Caco-2 (cell line): Measurements from ENCODE around the gene SLC22A12. TPM values are rescaled to one million over a fixed set of nuclear protein-coding genes. Genes with fewer than 3 reads are reported as not detected.

Source experiments
- BruUV-seq: library from RNA; stranded (reverse); fragments of 400-500 nt; replicated peaks from 2 replicates; lab custom pipeline; 2021; lab: Mats Ljungman, UMichigan
- CTCF ChIA-PET: fragments of 300-600 bp; sonication (Branson Sonifier 250); formaldehyde crosslinking; loops from one replicate; lab custom pipeline; 2022; ENCODE audit warnings: antibody characterized with exemption; lab: Charles Lee
- POLR2A ChIA-PET: fragments of 300-600 bp; sonication (Branson Sonifier 250); formaldehyde crosslinking; loops from one replicate; lab custom pipeline; 2022; ENCODE audit warnings: antibody characterized with exemption; lab: Charles Lee
- DNase-seq, 2 experiments: peaks; one replicate each; pipeline versions ENCODE4 v3.0.0 to v3.0.0-alpha.2; 2020 to 2022
- H3K27me3 ChIP-seq: replicated peaks from 2 replicates; pipeline ENCODE4 v1.6.0; 2011; ENCODE audit warnings: low read length; ENCODE audit not compliant: control insufficient read depth, insufficient read depth
- H3K36me3 ChIP-seq: 2 replicates; pipeline ENCODE4 v1.5.1; 2011; ENCODE audit warnings: low read length; ENCODE audit not compliant: control insufficient read depth, insufficient read depth
- H3K4me1 ChIP-seq: fragments of 250-450 bp; sonication (Bioruptor Pico); 2 replicates; pipeline ENCODE4 v1.5.1; 2020; ENCODE audit warnings: mild to moderate bottlenecking
- H3K4me3 ChIP-seq: 2 replicates; pipeline ENCODE4 v1.5.1; 2011; ENCODE audit warnings: low read depth, mild to moderate bottlenecking, control low read depth, low read length
- H3K9me3 ChIP-seq: fragments of 250-450 bp; sonication (Bioruptor Pico); 2 replicates; pipeline ENCODE4 v1.5.1; 2020; ENCODE audit warnings: mild to moderate bottlenecking, moderate library complexity
- H3K27ac Mint-ChIP-seq: one replicate; pipeline ENCODE4 v1.8.0; 2022; ENCODE audit warnings: mixed read lengths; ENCODE audit not compliant: unreplicated experiment
- H3K27me3 Mint-ChIP-seq: one replicate; pipeline ENCODE4 v1.8.0; 2022; ENCODE audit warnings: mixed read lengths; ENCODE audit not compliant: insufficient read depth, unreplicated experiment
- H3K36me3 Mint-ChIP-seq: one replicate; pipeline ENCODE4 v1.8.0; 2022; ENCODE audit warnings: mild to moderate bottlenecking, mixed read lengths; ENCODE audit not compliant: insufficient read depth, unreplicated experiment
- H3K4me1 Mint-ChIP-seq: one replicate; pipeline ENCODE4 v1.8.0; 2022; ENCODE audit warnings: low read depth, mixed read lengths; ENCODE audit not compliant: unreplicated experiment
- H3K4me3 Mint-ChIP-seq: one replicate; pipeline ENCODE4 v1.8.0; 2022; ENCODE audit warnings: mild to moderate bottlenecking, moderate library complexity, mixed read lengths; ENCODE audit not compliant: unreplicated experiment
- H3K9me3 Mint-ChIP-seq: one replicate; pipeline ENCODE4 v1.8.0; 2022; ENCODE audit warnings: mixed read lengths; ENCODE audit not compliant: unreplicated experiment
- CTCF ChIP-seq, 2 experiments: fragments of 200-600 bp in 1 of 2; IDR thresholded peaks; 1 replicate in 1 of 2; 2 replicates in 1 of 2; pipeline versions ENCODE4 v1.5.1 to v1.8.0; 2011 to 2022; ENCODE audit warnings: antibody characterized with exemption in 1 of 2, control low read depth in 1 of 2, inconsistent platforms in 1 of 2, low read depth in 1 of 2, low read length in 1 of 2, mild to moderate bottlenecking in 1 of 2, moderate library complexity in 1 of 2; ENCODE audit not compliant: insufficient read depth in 1 of 2, severe bottlenecking in 1 of 2, unreplicated experiment in 1 of 2
- intact Hi-C: fragments of 100-400 bp; cut with micrococcal nuclease; formaldehyde crosslinking; loops from one replicate; pipeline ENCODE4 v1.10.0; 2022; ENCODE audit not compliant: unreplicated experiment
- total RNA-seq: library from RNA; stranded (reverse); gene quantifications from 2 replicates; pipeline ENCODE4 v1.2.3, GENCODE V29; 2022

SLC22A12 gene
- total RNA-seq, 1 experiment from 2014 or later: not detected

GRCh38 chr11:64642418-64642735 is 51.4 kb downstream of the SLC22A12 start:
- DNase-seq: no peak
- no peak for TF ChIP-seq CTCF (IDR thresholded peaks at IDR 0.05; ENCODE audit: insufficient read depth in 1 of 2, low read depth in 1 of 2, low read length in 1 of 2, severe bottlenecking in 1 of 2, unreplicated experiment in 1 of 2)
- H3K4me3 ChIP-seq: no peak overlapping the region
- Mint-ChIP-seq H3K9me3 (no peaks in the 10 kb centered on the region), H3K4me3 (no peak overlapping the region), H3K36me3 (no peaks in the 10 kb centered on the region), H3K4me1 (no peaks in the 10 kb centered on the region), H3K27ac (no peak overlapping the region), H3K27me3 (peaks cover 3% of the 10 kb centered on the region)
- no peaks in the 10 kb centered on the region for H3K36me3 ChIP-seq
- ChIA-PET CTCF (no interaction called here), POLR2A (no interaction called here)
- no peaks in the 10 kb centered on the region for H3K9me3 ChIP-seq
- no TSS peak for BruUV-seq
- no peaks in the 10 kb centered on the region; the same call in 1 of the 2 replicates for H3K27me3 ChIP-seq
- intact Hi-C loops: no loop called here
- H3K4me1 ChIP-seq: 0 out of 2 replicates have a peak, but pooled peaks cover 4% of the 10 kb centered on the region

- TF ChIP-seq CTCF (IDR thresholded peaks at IDR 0.05; ENCODE audit: insufficient read depth in 1 of 2, low read depth in 1 of 2, low read length in 1 of 2, severe bottlenecking in 1 of 2, unreplicated experiment in 1 of 2): no peak
- intact Hi-C loops: no loop called here
- no peak overlapping the region for H3K4me3 Mint-ChIP-seq
- no peaks in the 10 kb centered on the region for H3K9me3 Mint-ChIP-seq
- no peaks in the 10 kb centered on the region for H3K36me3 ChIP-seq
- DNase-seq: no peak
- no peaks in the 10 kb centered on the region for H3K4me1 Mint-ChIP-seq
- H3K27me3 ChIP-seq: no peaks in the 10 kb centered on the region; the same call in 1 of the 2 replicates
- no peaks in the 10 kb centered on the region for H3K36me3 Mint-ChIP-seq
- CTCF ChIA-PET: interaction anchor here (0.5 to 0.8 kb wide), 2 partner anchors 13 to 194 kb away, joined by 4 to 10 read pairs; no protein-coding TSS in a partner anchor
- POLR2A ChIA-PET: no interaction called here
- 0 out of 2 replicates have a peak, but pooled peaks cover 4% of the 10 kb centered on the region for H3K4me1 ChIP-seq
- no peaks in the 10 kb centered on the region for H3K9me3 ChIP-seq
- H3K27me3 Mint-ChIP-seq: peaks cover 3% of the 10 kb centered on the region
- BruUV-seq: no TSS peak
- H3K27ac Mint-ChIP-seq: no peak overlapping the region
- peak overlapping the region; percentile 33 for H3K4me3 ChIP-seq
Measured at GRCh38 chr11:64642871-64643255, 51.8 kb downstream of the SLC22A12 start.

- no peaks in the 10 kb centered on the region for H3K9me3 ChIP-seq
- H3K27me3 Mint-ChIP-seq: peaks cover 3% of the 10 kb centered on the region
- intact Hi-C loops: no loop called here
- H3K9me3 Mint-ChIP-seq: no peaks in the 10 kb centered on the region
- H3K27me3 ChIP-seq: no peaks in the 10 kb centered on the region; the same call in 1 of the 2 replicates
- no TSS peak for BruUV-seq
- H3K27ac Mint-ChIP-seq: no peak overlapping the region
- no peaks in the 10 kb centered on the region for H3K4me1 Mint-ChIP-seq
- TF ChIP-seq CTCF (IDR thresholded peaks at IDR 0.05; ENCODE audit: insufficient read depth in 1 of 2, low read depth in 1 of 2, low read length in 1 of 2, severe bottlenecking in 1 of 2, unreplicated experiment in 1 of 2): no peak
- H3K4me3 ChIP-seq: peak overlapping the region; percentile 33
- H3K36me3 Mint-ChIP-seq: no peaks in the 10 kb centered on the region
- POLR2A ChIA-PET: no interaction called here
- CTCF ChIA-PET: interaction anchor here (0.5 to 0.8 kb wide), 2 partner anchors 13 to 194 kb away, joined by 4 to 10 read pairs; no protein-coding TSS in a partner anchor
- no peaks in the 10 kb centered on the region for H3K36me3 ChIP-seq
- DNase-seq: peak in 1 of 2 experiments; percentile 53
- H3K4me1 ChIP-seq: 0 out of 2 replicates have a peak, but pooled peaks cover 4% of the 10 kb centered on the region
- no peak overlapping the region for H3K4me3 Mint-ChIP-seq
Measured at GRCh38 chr11:64643256-64643881, 52.3 kb downstream of the SLC22A12 start.
